ENCODE data around the gene APOC4.

APOC4 gene

DNA sequence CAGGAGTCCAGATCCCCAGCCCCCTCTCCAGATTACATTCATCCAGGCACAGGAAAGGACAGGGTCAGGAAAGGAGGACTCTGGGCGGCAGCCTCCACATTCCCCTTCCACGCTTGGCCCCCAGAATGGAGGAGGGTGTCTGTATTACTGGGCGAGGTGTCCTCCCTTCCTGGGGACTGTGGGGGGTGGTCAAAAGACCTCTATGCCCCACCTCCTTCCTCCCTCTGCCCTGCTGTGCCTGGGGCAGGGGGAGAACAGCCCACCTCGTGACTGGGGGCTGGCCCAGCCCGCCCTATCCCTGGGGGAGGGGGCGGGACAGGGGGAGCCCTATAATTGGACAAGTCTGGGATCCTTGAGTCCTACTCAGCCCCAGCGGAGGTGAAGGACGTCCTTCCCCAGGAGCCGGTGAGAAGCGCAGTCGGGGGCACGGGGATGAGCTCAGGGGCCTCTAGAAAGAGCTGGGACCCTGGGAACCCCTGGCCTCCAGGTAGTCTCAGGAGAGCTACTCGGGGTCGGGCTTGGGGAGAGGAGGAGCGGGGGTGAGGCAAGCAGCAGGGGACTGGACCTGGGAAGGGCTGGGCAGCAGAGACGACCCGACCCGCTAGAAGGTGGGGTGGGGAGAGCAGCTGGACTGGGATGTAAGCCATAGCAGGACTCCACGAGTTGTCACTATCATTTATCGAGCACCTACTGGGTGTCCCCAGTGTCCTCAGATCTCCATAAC is 36.4 kb upstream of the APOC4 start, which contains the start of gene APOE:
Gene APOE, plus strand, starts transcription at position 360 of the 724 bp plus-strand sequence. CDS start 829 bp downstream, outside the sequence.
- H3K9me3 ChIP-seq (ENCODE audit: control insufficient read depth, insufficient read depth, low read depth, low read length) = no peaks in the 10 kb centered on the region
- peaks cover 6% of the 10 kb centered on the region; the same call in 1 of the 2 replicates for H3K4me1 ChIP-seq (ENCODE audit: control insufficient read depth, insufficient read depth, low read length)
- CTCF ChIA-PET = interaction anchor here (0.6 to 5.0 kb wide), 14 partner anchors 8 to 433 kb away, joined by 3 to 101 read pairs (median 11); partner anchors contain the start of genes APOC1, CLPTM1 and TOMM40
- H3K4me3 ChIP-seq (ENCODE audit: low read depth, low read length) = peak within 1 kb of the TSS; percentile 13
- POLR2A ChIA-PET = interaction anchor here (0.5 to 1.3 kb wide), 9 partner anchors 12 to 383 kb away, joined by 3 to 7 read pairs (median 4); partner anchors contain the start of genes RELB and TOMM40
- peaks cover 12 to 19% of the 10 kb centered on the region in 2 experiments; a peak in 2 of 3 replicates for H3K36me3 ChIP-seq (ENCODE audit: control insufficient read depth in 2 of 2, insufficient read depth in 1 of 2, low read length in 2 of 2)
- H3K27ac ChIP-seq (ENCODE audit: extremely low read depth, low read depth, low read length) = peak within 1 kb of the TSS; percentile 24; the same call in 1 of the 2 replicates
- TF ChIP-seq GLIS1 (tag by site-specific recombination; IDR thresholded peaks at IDR 0.05) (peak; percentile 78), RBAK (tag by site-specific recombination; IDR thresholded peaks at IDR 0.05) (no peak), ZNF394 (tag by site-specific recombination; IDR thresholded peaks at IDR 0.05; ENCODE audit: borderline replicate concordance) (peak; percentile 49; the same call in 1 of the 2 replicates), SP2 (tag by site-specific recombination; IDR thresholded peaks at IDR 0.05) (peak; percentile 74), ZNF610 (tag by site-specific recombination; IDR thresholded peaks at IDR 0.05; ENCODE audit: borderline replicate concordance) (no peak), ZNF571 (tag by site-specific recombination; IDR thresholded peaks at IDR 0.05) (no peak), TCF7L2 (IDR thresholded peaks at IDR 0.05; ENCODE audit: borderline replicate concordance, low read depth, low read length) (no peak), ZNF664 (tag by site-specific recombination; IDR thresholded peaks at IDR 0.05) (no peak), KLF9 (tag by site-specific recombination; IDR thresholded peaks at IDR 0.05; ENCODE audit: low read depth) (peak; percentile 26; the same call in 1 of the 2 replicates), ZNF792 (tag by site-specific recombination; IDR thresholded peaks at IDR 0.05) (peak; percentile 41; the same call in 1 of the 2 replicates), EGR2 (tag by site-specific recombination; IDR thresholded peaks at IDR 0.05; ENCODE audit: low read depth) (peak; percentile 68), ZNF202 (tag by site-specific recombination; IDR thresholded peaks at IDR 0.05; ENCODE audit: borderline replicate concordance) (no peak), ZNF600 (tag by site-specific recombination; IDR thresholded peaks at IDR 0.05) (no peak; the same call in 1 of the 2 replicates), ZNF23 (tag by site-specific recombination; IDR thresholded peaks at IDR 0.05; ENCODE audit: borderline replicate concordance) (no peak), ZNF777 (tag by site-specific recombination; IDR thresholded peaks at IDR 0.05; ENCODE audit: borderline replicate concordance) (peak; percentile 36; the same call in 1 of the 2 replicates), GLI4 (tag by site-specific recombination; IDR thresholded peaks at IDR 0.05) (no peak), GFI1B (tag by site-specific recombination; IDR thresholded peaks at IDR 0.05) (no peak), ZNF76 (tag by site-specific recombination; IDR thresholded peaks at IDR 0.05; ENCODE audit: borderline replicate concordance, low read depth) (no peak)
- TF ChIP-seq, protein P1, sequence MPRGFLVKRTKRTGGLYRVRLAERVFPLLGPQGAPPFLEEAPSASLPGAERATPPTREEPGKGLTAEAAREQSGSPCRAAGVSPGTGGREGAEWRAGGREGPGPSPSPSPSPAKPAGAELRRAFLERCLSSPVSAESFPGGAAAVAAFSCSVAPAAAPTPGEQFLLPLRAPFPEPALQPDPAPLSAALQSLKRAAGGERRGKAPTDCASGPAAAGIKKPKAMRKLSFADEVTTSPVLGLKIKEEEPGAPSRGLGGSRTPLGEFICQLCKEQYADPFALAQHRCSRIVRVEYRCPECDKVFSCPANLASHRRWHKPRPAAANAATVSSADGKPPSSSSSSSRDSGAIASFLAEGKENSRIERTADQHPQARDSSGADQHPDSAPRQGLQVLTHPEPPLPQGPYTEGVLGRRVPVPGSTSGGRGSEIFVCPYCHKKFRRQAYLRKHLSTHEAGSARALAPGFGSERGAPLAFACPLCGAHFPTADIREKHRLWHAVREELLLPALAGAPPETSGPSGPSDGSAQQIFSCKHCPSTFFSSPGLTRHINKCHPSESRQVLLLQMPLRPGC (tag by site-specific recombination; IDR thresholded peaks at IDR 0.05) = no peak
- TF ChIP-seq, protein P2, sequence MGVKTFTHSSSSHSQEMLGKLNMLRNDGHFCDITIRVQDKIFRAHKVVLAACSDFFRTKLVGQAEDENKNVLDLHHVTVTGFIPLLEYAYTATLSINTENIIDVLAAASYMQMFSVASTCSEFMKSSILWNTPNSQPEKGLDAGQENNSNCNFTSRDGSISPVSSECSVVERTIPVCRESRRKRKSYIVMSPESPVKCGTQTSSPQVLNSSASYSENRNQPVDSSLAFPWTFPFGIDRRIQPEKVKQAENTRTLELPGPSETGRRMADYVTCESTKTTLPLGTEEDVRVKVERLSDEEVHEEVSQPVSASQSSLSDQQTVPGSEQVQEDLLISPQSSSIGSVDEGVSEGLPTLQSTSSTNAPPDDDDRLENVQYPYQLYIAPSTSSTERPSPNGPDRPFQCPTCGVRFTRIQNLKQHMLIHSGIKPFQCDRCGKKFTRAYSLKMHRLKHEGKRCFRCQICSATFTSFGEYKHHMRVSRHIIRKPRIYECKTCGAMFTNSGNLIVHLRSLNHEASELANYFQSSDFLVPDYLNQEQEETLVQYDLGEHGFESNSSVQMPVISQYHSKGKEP (tag by site-specific recombination; IDR thresholded peaks at IDR 0.05) = no peak
- TF ChIP-seq, protein P3, sequence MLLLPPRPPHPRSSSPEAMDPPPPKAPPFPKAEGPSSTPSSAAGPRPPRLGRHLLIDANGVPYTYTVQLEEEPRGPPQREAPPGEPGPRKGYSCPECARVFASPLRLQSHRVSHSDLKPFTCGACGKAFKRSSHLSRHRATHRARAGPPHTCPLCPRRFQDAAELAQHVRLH (tag by site-specific recombination; IDR thresholded peaks at IDR 0.05) = no peak
- TF ChIP-seq, protein P4, sequence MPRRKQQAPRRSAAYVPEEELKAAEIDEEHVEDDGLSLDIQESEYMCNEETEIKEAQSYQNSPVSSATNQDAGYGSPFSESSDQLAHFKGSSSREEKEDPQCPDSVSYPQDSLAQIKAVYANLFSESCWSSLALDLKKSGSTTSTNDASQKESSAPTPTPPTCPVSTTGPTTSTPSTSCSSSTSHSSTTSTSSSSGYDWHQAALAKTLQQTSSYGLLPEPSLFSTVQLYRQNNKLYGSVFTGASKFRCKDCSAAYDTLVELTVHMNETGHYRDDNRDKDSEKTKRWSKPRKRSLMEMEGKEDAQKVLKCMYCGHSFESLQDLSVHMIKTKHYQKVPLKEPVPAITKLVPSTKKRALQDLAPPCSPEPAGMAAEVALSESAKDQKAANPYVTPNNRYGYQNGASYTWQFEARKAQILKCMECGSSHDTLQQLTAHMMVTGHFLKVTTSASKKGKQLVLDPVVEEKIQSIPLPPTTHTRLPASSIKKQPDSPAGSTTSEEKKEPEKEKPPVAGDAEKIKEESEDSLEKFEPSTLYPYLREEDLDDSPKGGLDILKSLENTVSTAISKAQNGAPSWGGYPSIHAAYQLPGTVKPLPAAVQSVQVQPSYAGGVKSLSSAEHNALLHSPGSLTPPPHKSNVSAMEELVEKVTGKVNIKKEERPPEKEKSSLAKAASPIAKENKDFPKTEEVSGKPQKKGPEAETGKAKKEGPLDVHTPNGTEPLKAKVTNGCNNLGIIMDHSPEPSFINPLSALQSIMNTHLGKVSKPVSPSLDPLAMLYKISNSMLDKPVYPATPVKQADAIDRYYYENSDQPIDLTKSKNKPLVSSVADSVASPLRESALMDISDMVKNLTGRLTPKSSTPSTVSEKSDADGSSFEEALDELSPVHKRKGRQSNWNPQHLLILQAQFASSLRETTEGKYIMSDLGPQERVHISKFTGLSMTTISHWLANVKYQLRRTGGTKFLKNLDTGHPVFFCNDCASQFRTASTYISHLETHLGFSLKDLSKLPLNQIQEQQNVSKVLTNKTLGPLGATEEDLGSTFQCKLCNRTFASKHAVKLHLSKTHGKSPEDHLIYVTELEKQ (tag by site-specific recombination; IDR thresholded peaks at IDR 0.05; ENCODE audit: borderline replicate concordance) = no peak
- TF ChIP-seq, protein P5, sequence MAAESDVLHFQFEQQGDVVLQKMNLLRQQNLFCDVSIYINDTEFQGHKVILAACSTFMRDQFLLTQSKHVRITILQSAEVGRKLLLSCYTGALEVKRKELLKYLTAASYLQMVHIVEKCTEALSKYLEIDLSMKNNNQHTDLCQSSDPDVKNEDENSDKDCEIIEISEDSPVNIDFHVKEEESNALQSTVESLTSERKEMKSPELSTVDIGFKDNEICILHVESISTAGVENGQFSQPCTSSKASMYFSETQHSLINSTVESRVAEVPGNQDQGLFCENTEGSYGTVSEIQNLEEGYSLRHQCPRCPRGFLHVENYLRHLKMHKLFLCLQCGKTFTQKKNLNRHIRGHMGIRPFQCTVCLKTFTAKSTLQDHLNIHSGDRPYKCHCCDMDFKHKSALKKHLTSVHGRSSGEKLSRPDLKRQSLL (tag by site-specific recombination; IDR thresholded peaks at IDR 0.05) = no peak
- TF ChIP-seq, protein P6, sequence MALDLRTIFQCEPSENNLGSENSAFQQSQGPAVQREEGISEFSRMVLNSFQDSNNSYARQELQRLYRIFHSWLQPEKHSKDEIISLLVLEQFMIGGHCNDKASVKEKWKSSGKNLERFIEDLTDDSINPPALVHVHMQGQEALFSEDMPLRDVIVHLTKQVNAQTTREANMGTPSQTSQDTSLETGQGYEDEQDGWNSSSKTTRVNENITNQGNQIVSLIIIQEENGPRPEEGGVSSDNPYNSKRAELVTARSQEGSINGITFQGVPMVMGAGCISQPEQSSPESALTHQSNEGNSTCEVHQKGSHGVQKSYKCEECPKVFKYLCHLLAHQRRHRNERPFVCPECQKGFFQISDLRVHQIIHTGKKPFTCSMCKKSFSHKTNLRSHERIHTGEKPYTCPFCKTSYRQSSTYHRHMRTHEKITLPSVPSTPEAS (tag by site-specific recombination; IDR thresholded peaks at IDR 0.05) = no peak
